ENCODE measurements around the gene SAMD8.
"Not testable (repeated sequence)": the region's sequence is repeated elsewhere in the genome, so short reads cannot be mapped to it uniquely, and the experiment has no call there.

SAMD8 gene

GRCh38 chr10:75119444-75120066 lies 8.1 kb downstream of the SAMD8 start:
- H2AFZ ChIP-seq (ENCODE audit: low read depth, low read length); H3K27me3 ChIP-seq (ENCODE audit: insufficient read depth, low read length); H3K36me3 ChIP-seq (ENCODE audit: insufficient read depth, low read length); H3K9me3 ChIP-seq (ENCODE audit: low read length); H3K4me3 ChIP-seq (ENCODE audit: low read length); H3K4me1 ChIP-seq (ENCODE audit: insufficient read depth, low read length): not testable (repeated sequence)

- Histone ChIP-seq H3K9me3 (ENCODE audit: low read length) (no peaks in the 10 kb centered on the region), H3K4me1 (ENCODE audit: insufficient read depth, low read length) (no peaks in the 10 kb centered on the region), H3K27me3 (ENCODE audit: insufficient read depth, low read length) (no peaks in the 10 kb centered on the region), H3K4me3 (ENCODE audit: low read length) (no peak overlapping the region), H2AFZ (ENCODE audit: low read depth, low read length) (no peak overlapping the region), H3K36me3 (ENCODE audit: insufficient read depth, low read length) (peaks cover 3% of the 10 kb centered on the region)
Measured at GRCh38 chr10:75121322-75121721, 9.9 kb downstream of the SAMD8 start.

- no peak overlapping the region for H2AFZ ChIP-seq (ENCODE audit: low read depth, low read length)
Measured at GRCh38 chr10:75122505-75122904, 11.0 kb downstream of the SAMD8 start.

GRCh38 chr10:75123088-75123682 lies 11.7 kb downstream of the SAMD8 start:
- no peaks in the 10 kb centered on the region for H3K9me3 ChIP-seq (ENCODE audit: low read length)

More at GRCh38 chr10:75122505-75122904, 11.0 kb downstream of the SAMD8 start:
- no peak overlapping the region for H3K4me3 ChIP-seq (ENCODE audit: low read length)
- H3K36me3 ChIP-seq (ENCODE audit: insufficient read depth, low read length), result peaks cover 4% of the 10 kb centered on the region
- H3K9me3 ChIP-seq (ENCODE audit: low read length), result no peaks in the 10 kb centered on the region
- H3K27me3 ChIP-seq (ENCODE audit: insufficient read depth, low read length), result no peaks in the 10 kb centered on the region
- H3K4me1 ChIP-seq (ENCODE audit: insufficient read depth, low read length), result no peaks in the 10 kb centered on the region

GRCh38 chr10:75126277-75126676 lies 14.8 kb downstream of the SAMD8 start:
- H3K36me3 ChIP-seq (ENCODE audit: insufficient read depth, low read length), result peaks cover 4% of the 10 kb centered on the region
- H3K4me1 ChIP-seq (ENCODE audit: insufficient read depth, low read length), result no peaks in the 10 kb centered on the region
- H3K4me3 ChIP-seq (ENCODE audit: low read length), result no peak overlapping the region
- no peak overlapping the region for H2AFZ ChIP-seq (ENCODE audit: low read depth, low read length)
- no peaks in the 10 kb centered on the region for H3K9me3 ChIP-seq (ENCODE audit: low read length)
- no peaks in the 10 kb centered on the region for H3K27me3 ChIP-seq (ENCODE audit: insufficient read depth, low read length)

More at GRCh38 chr10:75123088-75123682, 11.7 kb downstream of the SAMD8 start:
- H3K4me3 ChIP-seq (ENCODE audit: low read length), result no peak overlapping the region
- H2AFZ ChIP-seq (ENCODE audit: low read depth, low read length), result no peak overlapping the region
- no peaks in the 10 kb centered on the region for H3K27me3 ChIP-seq (ENCODE audit: insufficient read depth, low read length)
- H3K36me3 ChIP-seq (ENCODE audit: insufficient read depth, low read length), result peaks cover 4% of the 10 kb centered on the region
- H3K4me1 ChIP-seq (ENCODE audit: insufficient read depth, low read length), result no peaks in the 10 kb centered on the region

GRCh38 chr10:75127471-75127870 lies 16.0 kb downstream of the SAMD8 start:
- H2AFZ ChIP-seq (ENCODE audit: low read depth, low read length), result no peak overlapping the region
- peaks cover 4% of the 10 kb centered on the region for H3K36me3 ChIP-seq (ENCODE audit: insufficient read depth, low read length)
- H3K4me3 ChIP-seq (ENCODE audit: low read length), result no peak overlapping the region
- no peaks in the 10 kb centered on the region for H3K9me3 ChIP-seq (ENCODE audit: low read length)
- no peaks in the 10 kb centered on the region for H3K4me1 ChIP-seq (ENCODE audit: insufficient read depth, low read length)
- H3K27me3 ChIP-seq (ENCODE audit: insufficient read depth, low read length), result no peaks in the 10 kb centered on the region

- H3K27me3 ChIP-seq (ENCODE audit: insufficient read depth, low read length); H3K4me1 ChIP-seq (ENCODE audit: insufficient read depth, low read length); H3K9me3 ChIP-seq (ENCODE audit: low read length); H3K4me3 ChIP-seq (ENCODE audit: low read length); H3K36me3 ChIP-seq (ENCODE audit: insufficient read depth, low read length); H2AFZ ChIP-seq (ENCODE audit: low read depth, low read length): not testable (repeated sequence)
Measured at GRCh38 chr10:75128985-75129384, 17.5 kb downstream of the SAMD8 start.

- no peak overlapping the region for H3K4me3 ChIP-seq (ENCODE audit: low read length)
- H3K9me3 ChIP-seq (ENCODE audit: low read length), result no peaks in the 10 kb centered on the region
- peaks cover 2% of the 10 kb centered on the region for H3K36me3 ChIP-seq (ENCODE audit: insufficient read depth, low read length)
- H3K27me3 ChIP-seq (ENCODE audit: insufficient read depth, low read length), result no peaks in the 10 kb centered on the region
- H2AFZ ChIP-seq (ENCODE audit: low read depth, low read length), result no peak overlapping the region
- no peaks in the 10 kb centered on the region for H3K4me1 ChIP-seq (ENCODE audit: insufficient read depth, low read length)
Measured at GRCh38 chr10:75129537-75129936, 18.1 kb downstream of the SAMD8 start.

- not testable (repeated sequence) for H3K9me3 ChIP-seq (ENCODE audit: low read length); H3K36me3 ChIP-seq (ENCODE audit: insufficient read depth, low read length); H2AFZ ChIP-seq (ENCODE audit: low read depth, low read length); H3K4me3 ChIP-seq (ENCODE audit: low read length); H3K4me1 ChIP-seq (ENCODE audit: insufficient read depth, low read length); H3K27me3 ChIP-seq (ENCODE audit: insufficient read depth, low read length)
Measured at GRCh38 chr10:75133701-75134100, 22.2 kb downstream of the SAMD8 start.

- Histone ChIP-seq H3K36me3 (ENCODE audit: insufficient read depth, low read length) (no peaks in the 10 kb centered on the region), H3K4me3 (ENCODE audit: low read length) (no peak overlapping the region), H3K27me3 (ENCODE audit: insufficient read depth, low read length) (no peaks in the 10 kb centered on the region), H2AFZ (ENCODE audit: low read depth, low read length) (no peak overlapping the region), H3K4me1 (ENCODE audit: insufficient read depth, low read length) (no peaks in the 10 kb centered on the region), H3K9me3 (ENCODE audit: low read length) (no peaks in the 10 kb centered on the region)
Measured at GRCh38 chr10:75136346-75136745, 24.9 kb downstream of the SAMD8 start.

- Histone ChIP-seq H2AFZ (ENCODE audit: low read depth, low read length) (no peak overlapping the region), H3K36me3 (ENCODE audit: insufficient read depth, low read length) (no peaks in the 10 kb centered on the region), H3K9me3 (ENCODE audit: low read length) (no peaks in the 10 kb centered on the region), H3K27me3 (ENCODE audit: insufficient read depth, low read length) (no peaks in the 10 kb centered on the region), H3K4me1 (ENCODE audit: insufficient read depth, low read length) (no peaks in the 10 kb centered on the region), H3K4me3 (ENCODE audit: low read length) (no peak overlapping the region)
Measured at GRCh38 chr10:75137533-75138438, 26.3 kb downstream of the SAMD8 start.

GRCh38 chr10:75140246-75140645 lies 28.8 kb downstream of the SAMD8 start:
- no peaks in the 10 kb centered on the region for H3K27me3 ChIP-seq (ENCODE audit: insufficient read depth, low read length)
- H3K9me3 ChIP-seq (ENCODE audit: low read length), result no peaks in the 10 kb centered on the region

GRCh38 chr10:75143353-75143752 lies 31.9 kb downstream of the SAMD8 start:
- Histone ChIP-seq H3K9me3 (ENCODE audit: low read length) (no peaks in the 10 kb centered on the region), H3K27me3 (ENCODE audit: insufficient read depth, low read length) (no peaks in the 10 kb centered on the region), H3K36me3 (ENCODE audit: insufficient read depth, low read length) (no peaks in the 10 kb centered on the region), H3K4me3 (ENCODE audit: low read length) (no peak overlapping the region), H2AFZ (ENCODE audit: low read depth, low read length) (no peak overlapping the region), H3K4me1 (ENCODE audit: insufficient read depth, low read length) (no peaks in the 10 kb centered on the region)

More at GRCh38 chr10:75140246-75140645, 28.8 kb downstream of the SAMD8 start:
- H2AFZ ChIP-seq (ENCODE audit: low read depth, low read length), result no peak overlapping the region
- no peaks in the 10 kb centered on the region for H3K36me3 ChIP-seq (ENCODE audit: insufficient read depth, low read length)
- H3K4me3 ChIP-seq (ENCODE audit: low read length), result no peak overlapping the region
- no peaks in the 10 kb centered on the region for H3K4me1 ChIP-seq (ENCODE audit: insufficient read depth, low read length)

All from neuron (in vitro differentiated cells).